ENCODE data around the gene DGKH.

GRCh38 chr13:42106998-42107397 is 58.5 kb downstream of the DGKH start:
- TF ChIP-seq POLR2A (IDR thresholded peaks at IDR 0.05) (no peak), POLR2AphosphoS5 (IDR thresholded peaks at IDR 0.05) (no peak), CTCF (IDR thresholded peaks at IDR 0.05) (no peak), EP300 (IDR thresholded peaks at IDR 0.05) (no peak)

Measured in gastroesophageal sphincter (tissue), 3 donors.